Measurements from ENCODE around the gene ZNF83. TPM values are rescaled to one million over a fixed set of nuclear protein-coding genes. Genes with fewer than 3 reads are reported as not detected.
"Not testable (repeated sequence)": the region's sequence is repeated elsewhere in the genome, so short reads cannot be mapped to it uniquely, and the experiment has no call there.

ZNF83 gene
- total RNA-seq, 1 experiment from 2014 or later: 34.1 TPM

- CTCF ChIA-PET: no interaction called here
- ATAC-seq: no peak
- Mint-ChIP-seq H3K27ac (no peak overlapping the region), H3K4me3 (no peak overlapping the region), H3K36me3 (peaks cover 2% of the 10 kb centered on the region; the same call in 1 of the 2 replicates), H3K27me3 (ENCODE audit: low read depth) (peaks cover 13% of the 10 kb centered on the region), H3K4me1 (peaks cover 10% of the 10 kb centered on the region), H3K9me3 (no peaks in the 10 kb centered on the region)
- no peak for DNase-seq (ENCODE audit: low spot score)
- TF ChIP-seq ARID4B (CRISPR knock-in tag; IDR thresholded peaks at IDR 0.05; ENCODE audit: borderline replicate concordance) (no peak), FOXK1 (CRISPR knock-in tag; IDR thresholded peaks at IDR 0.05) (no peak), ZNF232 (CRISPR knock-in tag; IDR thresholded peaks at IDR 0.05) (no peak), MLX (CRISPR knock-in tag; IDR thresholded peaks at IDR 0.05) (no peak), NFATC4 (CRISPR knock-in tag; IDR thresholded peaks at IDR 0.05) (no peak), MYBL2 (CRISPR knock-in tag; IDR thresholded peaks at IDR 0.05) (no peak), ZMAT4 (CRISPR knock-in tag; IDR thresholded peaks at IDR 0.05) (no peak), AFF4 (CRISPR knock-in tag; IDR thresholded peaks at IDR 0.05; ENCODE audit: borderline replicate concordance) (no peak), ETV6 (CRISPR knock-in tag; IDR thresholded peaks at IDR 0.05) (no peak), ELF4 (CRISPR knock-in tag; IDR thresholded peaks at IDR 0.05; ENCODE audit: low read depth) (no peak), ATF3 (CRISPR knock-in tag; conservative IDR thresholded peaks at IDR 0.05) (no peak), ZNF219 (CRISPR knock-in tag; IDR thresholded peaks at IDR 0.05; ENCODE audit: borderline replicate concordance) (no peak)
- POLR2A ChIA-PET: no interaction called here
These were observed 47.7 kb upstream of the ZNF83 start for GRCh38 chr19:52685811-52686210.

- POLR2A ChIA-PET; H3K27me3 Mint-ChIP-seq (ENCODE audit: low read depth); ATAC-seq; H3K9me3 Mint-ChIP-seq; DNase-seq (ENCODE audit: low spot score); H3K27ac Mint-ChIP-seq; H3K4me1 Mint-ChIP-seq; H3K4me3 Mint-ChIP-seq: not testable (repeated sequence)
- CTCF ChIA-PET: interaction anchor here (0.6 kb wide), 1 partner anchor 1745 kb away, joined by 3 read pairs; no protein-coding TSS in a partner anchor
- H3K36me3 Mint-ChIP-seq: peaks cover 17% of the 10 kb centered on the region
These were observed 43.1 kb upstream of the ZNF83 start for GRCh38 chr19:52681216-52681615.

GRCh38 chr19:52679598-52679997 lies 41.4 kb upstream of the ZNF83 start:
- DNase-seq (ENCODE audit: low spot score): no peak
- H3K4me1 Mint-ChIP-seq: no peaks in the 10 kb centered on the region
- H3K9me3 Mint-ChIP-seq: peaks cover 22% of the 10 kb centered on the region
- H3K27me3 Mint-ChIP-seq (ENCODE audit: low read depth): 0 out of 2 replicates have a peak, but pooled peaks cover 3% of the 10 kb centered on the region
- no peak overlapping the region for H3K27ac Mint-ChIP-seq
- peaks cover 32% of the 10 kb centered on the region for H3K36me3 Mint-ChIP-seq
- ATAC-seq: no peak
- no peak overlapping the region for H3K4me3 Mint-ChIP-seq
- ChIA-PET CTCF (no interaction called here), POLR2A (no interaction called here)
- TF ChIP-seq USF2 (CRISPR knock-in tag; IDR thresholded peaks at IDR 0.05) (no peak), IRF2 (CRISPR knock-in tag; IDR thresholded peaks at IDR 0.05; ENCODE audit: borderline replicate concordance, low read depth) (no peak), E2F4 (CRISPR knock-in tag; IDR thresholded peaks at IDR 0.05; ENCODE audit: borderline replicate concordance, low read depth) (no peak), ESRRA (CRISPR knock-in tag; IDR thresholded peaks at IDR 0.05; ENCODE audit: borderline replicate concordance) (no peak), SOX15 (CRISPR knock-in tag; IDR thresholded peaks at IDR 0.05) (no peak), ZNF512 (CRISPR knock-in tag; IDR thresholded peaks at IDR 0.05; ENCODE audit: borderline replicate concordance) (no peak), GRHL2 (CRISPR knock-in tag; IDR thresholded peaks at IDR 0.05; ENCODE audit: insufficient replicate concordance, severe bottlenecking) (no peak)
